ENCODE data around the gene RFT1.

GRCh38 chr3:53160660-53161449, 30.6 kb upstream of the RFT1 start, which contains the start of gene PRKCD:
- TF ChIP-seq CTCF (IDR thresholded peaks at IDR 0.05), result peak in 1 of 2 donors; percentile 62
- TF ChIP-seq POLR2AphosphoS5 (IDR thresholded peaks at IDR 0.05), result no peak
- TF ChIP-seq POLR2A (IDR thresholded peaks at IDR 0.05), result peak in 1 of 2 donors; percentile 52
- TF ChIP-seq EP300 (IDR thresholded peaks at IDR 0.05), result no peak
